Loucy (cell line): ENCODE data around the gene INSYN2A.

Source experiments
- H2AFZ ChIP-seq: fragments of 200-600 bp; sonication (generic); 2 replicates; pipeline ENCODE4 v1.6.0; 2016; ENCODE audit warnings: antibody characterized with exemption, mild to moderate bottlenecking, low read length, moderate library complexity
- H3F3A ChIP-seq: fragments of 200-600 bp; 2 replicates; pipeline ENCODE4 v1.6.0; 2016; ENCODE audit warnings: antibody characterized with exemption, low read depth, mild to moderate bottlenecking
- H3K27me3 ChIP-seq: fragments of 200-600 bp; sonication (generic); 2 replicates; pipeline ENCODE4 v1.6.1; 2014; ENCODE audit warnings: low read length, mild to moderate bottlenecking; ENCODE audit not compliant: insufficient read depth, poor library complexity, severe bottlenecking
- H3K36me3 ChIP-seq: fragments of 200-600 bp; sonication (generic); 2 replicates; pipeline ENCODE4 v1.6.1; 2016; ENCODE audit warnings: low read length; ENCODE audit not compliant: insufficient read depth
- H3K4me1 ChIP-seq: fragments of 200-600 bp; sonication (generic); 2 replicates; pipeline ENCODE4 v1.5.1; 2014; ENCODE audit warnings: low read length, mild to moderate bottlenecking; ENCODE audit not compliant: insufficient read depth, poor library complexity, severe bottlenecking
- H3K4me2 ChIP-seq: fragments of 200-600 bp; sonication (generic); 2 replicates; pipeline ENCODE4 v1.6.0; 2014; ENCODE audit warnings: antibody characterized with exemption, low read length, low read depth, mild to moderate bottlenecking; ENCODE audit not compliant: poor library complexity, severe bottlenecking
- H3K4me3 ChIP-seq: fragments of 200-600 bp; sonication (generic); 2 replicates; pipeline ENCODE4 v1.5.1; 2014; ENCODE audit warnings: low read length, mild to moderate bottlenecking, mixed read lengths; ENCODE audit not compliant: poor library complexity, severe bottlenecking
- H3K79me2 ChIP-seq: fragments of 200-600 bp; sonication (generic); 2 replicates; pipeline ENCODE4 v1.6.1; 2014; ENCODE audit warnings: low read length; ENCODE audit not compliant: insufficient read depth
- H3K9ac ChIP-seq: fragments of 200-600 bp; sonication (generic); 2 replicates; pipeline ENCODE4 v1.6.0; 2014; ENCODE audit warnings: mild to moderate bottlenecking, low read depth, low read length, moderate library complexity; ENCODE audit not compliant: poor library complexity, severe bottlenecking
- H3K9me2 ChIP-seq: fragments of 200-600 bp; sonication (generic); replicated peaks from 2 replicates; pipeline ENCODE4 v1.6.1; 2016; ENCODE audit warnings: low read depth, low read length, mixed read lengths
- H3K9me3 ChIP-seq: fragments of 200-600 bp; sonication (generic); 2 replicates; pipeline ENCODE4 v1.6.1; 2014; ENCODE audit warnings: mild to moderate bottlenecking, antibody characterized with exemption, low read length, low read depth; ENCODE audit not compliant: insufficient read depth
- H4K20me1 ChIP-seq: fragments of 200-600 bp; sonication (generic); 2 replicates; pipeline ENCODE4 v1.6.0; 2014; ENCODE audit warnings: antibody characterized with exemption, low read length, mild to moderate bottlenecking; ENCODE audit not compliant: insufficient read depth, poor library complexity, severe bottlenecking
- CTCF ChIP-seq: fragments of 200-600 bp; sonication (generic); conservative IDR thresholded peaks from 2 replicates; pipeline ENCODE4 v1.5.1; 2014; ENCODE audit warnings: mild to moderate bottlenecking, antibody characterized with exemption, low read length
- EZH2phosphoT487 ChIP-seq: fragments of 200-600 bp; IDR thresholded peaks from 2 replicates; pipeline ENCODE4 v1.6.1; 2018; ENCODE audit warnings: antibody characterized with exemption, mild to moderate bottlenecking, moderate library complexity, borderline replicate concordance

INSYN2A gene

GRCh38 chr10:127162841-127163240, 33.5 kb downstream of the INSYN2A start:
- Histone ChIP-seq H2AFZ (no peak overlapping the region), H3K79me2 (no peaks in the 10 kb centered on the region), H3K9me2 (no peaks in the 10 kb centered on the region), H3K4me1 (no peaks in the 10 kb centered on the region), H3K9ac (no peak overlapping the region), H4K20me1 (no peaks in the 10 kb centered on the region), H3F3A (no peaks in the 10 kb centered on the region), H3K9me3 (peaks cover 10% of the 10 kb centered on the region), H3K4me3 (no peak overlapping the region), H3K27me3 (no peaks in the 10 kb centered on the region), H3K4me2 (no peak overlapping the region), H3K36me3 (no peaks in the 10 kb centered on the region)
- no peak for TF ChIP-seq EZH2phosphoT487
- no peak for TF ChIP-seq CTCF

- Histone ChIP-seq H3K4me3 (no peak overlapping the region), H3K4me2 (no peak overlapping the region), H3K36me3 (no peaks in the 10 kb centered on the region), H2AFZ (no peak overlapping the region), H3F3A (no peaks in the 10 kb centered on the region), H3K9ac (no peak overlapping the region), H3K27me3 (no peaks in the 10 kb centered on the region), H3K4me1 (no peaks in the 10 kb centered on the region), H3K9me2 (no peaks in the 10 kb centered on the region), H3K79me2 (no peaks in the 10 kb centered on the region), H3K9me3 (peaks cover 10% of the 10 kb centered on the region), H4K20me1 (no peaks in the 10 kb centered on the region)
- TF ChIP-seq CTCF, result no peak
- TF ChIP-seq EZH2phosphoT487, result no peak
Observed at GRCh38 chr10:127161482-127161881, 34.9 kb downstream of the INSYN2A start.

- no peaks in the 10 kb centered on the region for H3K9me2 ChIP-seq
- H3K27me3 ChIP-seq, result no peaks in the 10 kb centered on the region
- no peaks in the 10 kb centered on the region for H3K79me2 ChIP-seq
- no peak overlapping the region for H3K4me2 ChIP-seq
- H4K20me1 ChIP-seq, result no peaks in the 10 kb centered on the region
- no peaks in the 10 kb centered on the region for H3F3A ChIP-seq
- H3K9ac ChIP-seq, result no peak overlapping the region
- H3K9me3 ChIP-seq, result peaks cover 10% of the 10 kb centered on the region
- TF ChIP-seq EZH2phosphoT487, result no peak
- TF ChIP-seq CTCF, result no peak
- H3K4me1 ChIP-seq, result no peaks in the 10 kb centered on the region
- no peak overlapping the region for H2AFZ ChIP-seq
- H3K36me3 ChIP-seq, result no peaks in the 10 kb centered on the region
- H3K4me3 ChIP-seq, result no peak overlapping the region
Observed at GRCh38 chr10:127159648-127160245, 36.6 kb downstream of the INSYN2A start.
